HepG2 (cell line): ENCODE data around the gene AGER. TPM values are rescaled to one million over a fixed set of nuclear protein-coding genes. Genes with fewer than 3 reads are reported as not detected.

Experiments used
- ATAD3A ChIP-seq: sonication (generic); formaldehyde crosslinking; IDR thresholded peaks from 2 replicates; pipeline ENCODE4 v1.4.0; 2020; ENCODE audit warnings: missing genetic modification reagents
- BRCA1 ChIP-seq: sonication (generic); formaldehyde crosslinking; IDR thresholded peaks from 2 replicates; pipeline ENCODE4 v1.4.0; 2020; ENCODE audit warnings: missing genetic modification reagents
- FUBP1 ChIP-seq: sonication (generic); formaldehyde crosslinking; IDR thresholded peaks from 2 replicates; pipeline ENCODE4 v1.5.1; 2020; ENCODE audit warnings: missing genetic modification reagents, mild to moderate bottlenecking, borderline replicate concordance
- JUNB ChIP-seq: sonication (generic); formaldehyde crosslinking; IDR thresholded peaks from 2 replicates; pipeline ENCODE4 v1.8.0; 2022; ENCODE audit warnings: missing genetic modification reagents, mild to moderate bottlenecking, borderline replicate concordance
- KLF13 ChIP-seq: sonication (generic); formaldehyde crosslinking; IDR thresholded peaks from 2 replicates; pipeline ENCODE4 v1.4.0; 2020; ENCODE audit warnings: mild to moderate bottlenecking, missing genetic modification reagents
- MTF2 ChIP-seq: sonication (generic); formaldehyde crosslinking; IDR thresholded peaks from 2 replicates; pipeline ENCODE4 v1.5.0; 2020; ENCODE audit warnings: missing genetic modification reagents, borderline replicate concordance
- NCOA5 ChIP-seq: sonication (generic); formaldehyde crosslinking; IDR thresholded peaks from 2 replicates; pipeline ENCODE4 v1.4.0; 2020; ENCODE audit warnings: missing genetic modification reagents
- PRPF4 ChIP-seq: fragments of 200-400 bp; formaldehyde crosslinking; IDR thresholded peaks from 2 replicates; pipeline ENCODE4 v1.6.1; 2016; ENCODE audit warnings: low read length, low read depth; ENCODE audit not compliant: poor library complexity, severe bottlenecking
- ZFP91 ChIP-seq: sonication (generic); formaldehyde crosslinking; IDR thresholded peaks from 2 replicates; pipeline ENCODE4 v1.9.0; 2022; ENCODE audit warnings: missing genetic modification reagents, mild to moderate bottlenecking, borderline replicate concordance
- ZNF543 ChIP-seq: sonication (generic); formaldehyde crosslinking; IDR thresholded peaks from 2 replicates; pipeline ENCODE4 v1.4.0; 2020; ENCODE audit warnings: mild to moderate bottlenecking, missing genetic modification reagents
- ZNF546 ChIP-seq: sonication (generic); formaldehyde crosslinking; conservative IDR thresholded peaks from 2 replicates; pipeline ENCODE4 v1.8.1; 2023; ENCODE audit warnings: mild to moderate bottlenecking, missing genetic modification reagents
- ZNF781 ChIP-seq: sonication (generic); formaldehyde crosslinking; IDR thresholded peaks from 2 replicates; pipeline ENCODE4 v1.5.1; 2020; ENCODE audit warnings: borderline replicate concordance, mild to moderate bottlenecking, missing genetic modification reagents; ENCODE audit errors: not compliant biosample characterization
- ZNF839 ChIP-seq: sonication (generic); formaldehyde crosslinking; IDR thresholded peaks from 2 replicates; pipeline ENCODE4 v1.4.0; 2020; ENCODE audit warnings: missing genetic modification reagents, mild to moderate bottlenecking, borderline replicate concordance
- polyA plus RNA-seq, 8 experiments: library from polyadenylated mRNA; depleted of rRNA in 3 of 8; stranded (reverse) in 7 of 8; unstranded in 1 of 8; fragments of >200 nt; fragmentation: Illumina TruSeq in 4 of 8; extraction: Trizol in 4 of 8; gene quantifications; 2 replicates each; pipeline versions ENCODE4 v1.2.1 to v1.2.3, GENCODE V29; 2011 to 2016; ENCODE audit warnings: low read depth in 4 of 8, missing spikeins in 1 of 8, mixed read lengths in 1 of 8; ENCODE audit not compliant: insufficient read depth in 1 of 8
- total RNA-seq, 5 experiments: library from RNA; depleted of rRNA; stranded (reverse); fragments of >200 nt; fragmentation: Illumina TruSeq; extraction: Trizol; gene quantifications; 2 replicates each; pipeline ENCODE4 v1.2.3, GENCODE V29; 2016; ENCODE audit warnings: low read depth in 1 of 5
- TF ChIP-seq, protein P1 (sequence below): IDR thresholded peaks from 2 replicates; pipeline ENCODE4 v1.6.1; 2016
- TF ChIP-seq, protein P2 (sequence below): sonication (generic); formaldehyde crosslinking; IDR thresholded peaks from 2 replicates; pipeline ENCODE4 v1.5.1; 2020; ENCODE audit warnings: mild to moderate bottlenecking, missing genetic modification reagents, borderline replicate concordance
- TF ChIP-seq, protein P3 (sequence below): sonication (generic); formaldehyde crosslinking; IDR thresholded peaks from 2 replicates; pipeline ENCODE4 v1.4.0; 2020; ENCODE audit warnings: missing genetic modification reagents, borderline replicate concordance
- TF ChIP-seq, protein P4 (sequence below): sonication (generic); formaldehyde crosslinking; conservative IDR thresholded peaks from 2 replicates; pipeline ENCODE4 v1.8.0; 2022; ENCODE audit warnings: low read depth, missing genetic modification reagents

The AGER gene
- total and polyA plus RNA-seq, 2 of the 13 experiments (the other 11 are each of a cell fraction or from before 2014, with no cell fraction given), result 1.9 to 5.1 TPM

GRCh38 chr6:32153564-32154513 is 30.2 kb downstream of the AGER start, which contains the start of gene PPT2 (continued):
- peak; percentile 13; the same call in 1 of the 2 replicates for TF ChIP-seq FUBP1 (CRISPR knock-in tag)
- TF ChIP-seq, protein P1, sequence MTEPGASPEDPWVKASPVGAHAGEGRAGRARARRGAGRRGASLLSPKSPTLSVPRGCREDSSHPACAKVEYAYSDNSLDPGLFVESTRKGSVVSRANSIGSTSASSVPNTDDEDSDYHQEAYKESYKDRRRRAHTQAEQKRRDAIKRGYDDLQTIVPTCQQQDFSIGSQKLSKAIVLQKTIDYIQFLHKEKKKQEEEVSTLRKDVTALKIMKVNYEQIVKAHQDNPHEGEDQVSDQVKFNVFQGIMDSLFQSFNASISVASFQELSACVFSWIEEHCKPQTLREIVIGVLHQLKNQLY (CRISPR knock-in tag), result 0 out of 2 replicates have a peak, but pooled peaks have one; percentile 13
- TF ChIP-seq ZNF546 (CRISPR knock-in tag), result no peak; the same call in 1 of the 2 replicates
- TF ChIP-seq, protein P2, sequence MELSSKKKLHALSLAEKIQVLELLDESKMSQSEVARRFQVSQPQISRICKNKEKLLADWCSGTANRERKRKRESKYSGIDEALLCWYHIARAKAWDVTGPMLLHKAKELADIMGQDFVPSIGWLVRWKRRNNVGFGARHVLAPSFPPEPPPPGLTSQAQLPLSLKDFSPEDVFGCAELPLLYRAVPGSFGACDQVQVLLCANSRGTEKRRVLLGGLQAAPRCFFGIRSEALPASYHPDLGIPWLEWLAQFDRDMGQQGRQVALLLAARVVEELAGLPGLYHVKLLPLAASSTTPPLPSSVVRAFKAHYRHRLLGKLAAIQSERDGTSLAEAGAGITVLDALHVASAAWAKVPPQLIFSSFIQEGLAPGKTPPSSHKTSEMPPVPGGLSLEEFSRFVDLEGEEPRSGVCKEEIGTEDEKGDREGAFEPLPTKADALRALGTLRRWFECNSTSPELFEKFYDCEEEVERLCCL (CRISPR knock-in tag), result peak; percentile 14; the same call in 1 of the 2 replicates
- no peak for TF ChIP-seq ZNF839 (CRISPR knock-in tag)
- TF ChIP-seq BRCA1 (CRISPR knock-in tag), result no peak
- peak; percentile 85 for TF ChIP-seq ZNF543 (CRISPR knock-in tag)
- no peak for TF ChIP-seq ATAD3A
- peak; percentile 99 for TF ChIP-seq PRPF4
- TF ChIP-seq ZNF781 (CRISPR knock-in tag), result no peak
- no peak for TF ChIP-seq JUNB (CRISPR knock-in tag)
- TF ChIP-seq NCOA5 (CRISPR knock-in tag), result no peak
- TF ChIP-seq, protein P3, sequence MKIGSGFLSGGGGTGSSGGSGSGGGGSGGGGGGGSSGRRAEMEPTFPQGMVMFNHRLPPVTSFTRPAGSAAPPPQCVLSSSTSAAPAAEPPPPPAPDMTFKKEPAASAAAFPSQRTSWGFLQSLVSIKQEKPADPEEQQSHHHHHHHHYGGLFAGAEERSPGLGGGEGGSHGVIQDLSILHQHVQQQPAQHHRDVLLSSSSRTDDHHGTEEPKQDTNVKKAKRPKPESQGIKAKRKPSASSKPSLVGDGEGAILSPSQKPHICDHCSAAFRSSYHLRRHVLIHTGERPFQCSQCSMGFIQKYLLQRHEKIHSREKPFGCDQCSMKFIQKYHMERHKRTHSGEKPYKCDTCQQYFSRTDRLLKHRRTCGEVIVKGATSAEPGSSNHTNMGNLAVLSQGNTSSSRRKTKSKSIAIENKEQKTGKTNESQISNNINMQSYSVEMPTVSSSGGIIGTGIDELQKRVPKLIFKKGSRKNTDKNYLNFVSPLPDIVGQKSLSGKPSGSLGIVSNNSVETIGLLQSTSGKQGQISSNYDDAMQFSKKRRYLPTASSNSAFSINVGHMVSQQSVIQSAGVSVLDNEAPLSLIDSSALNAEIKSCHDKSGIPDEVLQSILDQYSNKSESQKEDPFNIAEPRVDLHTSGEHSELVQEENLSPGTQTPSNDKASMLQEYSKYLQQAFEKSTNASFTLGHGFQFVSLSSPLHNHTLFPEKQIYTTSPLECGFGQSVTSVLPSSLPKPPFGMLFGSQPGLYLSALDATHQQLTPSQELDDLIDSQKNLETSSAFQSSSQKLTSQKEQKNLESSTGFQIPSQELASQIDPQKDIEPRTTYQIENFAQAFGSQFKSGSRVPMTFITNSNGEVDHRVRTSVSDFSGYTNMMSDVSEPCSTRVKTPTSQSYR, result peak; percentile 100
- no peak; the same call in 1 of the 2 replicates for TF ChIP-seq MTF2 (CRISPR knock-in tag)
- TF ChIP-seq KLF13 (CRISPR knock-in tag), result peak; percentile 90; the same call in 1 of the 2 replicates
- peak; percentile 75; the same call in 1 of the 2 replicates for TF ChIP-seq ZFP91 (CRISPR knock-in tag)
- TF ChIP-seq, protein P4, sequence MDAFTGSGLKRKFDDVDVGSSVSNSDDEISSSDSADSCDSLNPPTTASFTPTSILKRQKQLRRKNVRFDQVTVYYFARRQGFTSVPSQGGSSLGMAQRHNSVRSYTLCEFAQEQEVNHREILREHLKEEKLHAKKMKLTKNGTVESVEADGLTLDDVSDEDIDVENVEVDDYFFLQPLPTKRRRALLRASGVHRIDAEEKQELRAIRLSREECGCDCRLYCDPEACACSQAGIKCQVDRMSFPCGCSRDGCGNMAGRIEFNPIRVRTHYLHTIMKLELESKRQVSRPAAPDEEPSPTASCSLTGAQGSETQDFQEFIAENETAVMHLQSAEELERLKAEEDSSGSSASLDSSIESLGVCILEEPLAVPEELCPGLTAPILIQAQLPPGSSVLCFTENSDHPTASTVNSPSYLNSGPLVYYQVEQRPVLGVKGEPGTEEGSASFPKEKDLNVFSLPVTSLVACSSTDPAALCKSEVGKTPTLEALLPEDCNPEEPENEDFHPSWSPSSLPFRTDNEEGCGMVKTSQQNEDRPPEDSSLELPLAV (CRISPR knock-in tag), result no peak
